ENCODE measurements around the gene SLC16A11. TPM values are rescaled to one million over a fixed set of nuclear protein-coding genes. Genes with fewer than 3 reads are reported as not detected.

Gene SLC16A11
- total RNA-seq, 1 donor from 2014 or later, result 2.5 TPM

Other genes starting within 250 kb of the SLC16A11 start
- not detected for gene TEKT1, start 212.4 kb downstream of the SLC16A11 start, total RNA-seq
- gene ALOX12, start 48.0 kb downstream of the SLC16A11 start, total RNA-seq, result not detected
- gene RNASEK, start 31.5 kb downstream of the SLC16A11 start, total RNA-seq, result 83.9 TPM
- 1.7 TPM for gene BCL6B, start 21.0 kb downstream of the SLC16A11 start, total RNA-seq
- gene SLC16A13, start 8.1 kb downstream of the SLC16A11 start, total RNA-seq, result 39.9 TPM
- 1.1 TPM for gene CLEC10A, start 36.2 kb upstream of the SLC16A11 start, total RNA-seq
- 442 TPM for gene ASGR2, start 70.7 kb upstream of the SLC16A11 start, total RNA-seq
- gene ASGR1, start 135.3 kb upstream of the SLC16A11 start, total RNA-seq, result 526 TPM
- 5.5 TPM for gene DLG4, start 175.7 kb upstream of the SLC16A11 start, total RNA-seq
- 1,044 TPM for gene ACADVL, start 175.8 kb upstream of the SLC16A11 start, total RNA-seq
- gene DVL2, start 190.4 kb upstream of the SLC16A11 start, total RNA-seq, result 10.0 TPM
- 16.5 TPM for gene PHF23, start 195.4 kb upstream of the SLC16A11 start, total RNA-seq
- 235 TPM for gene GABARAP, start 198.4 kb upstream of the SLC16A11 start, total RNA-seq
- 35.1 TPM for gene CTDNEP1, start 207.6 kb upstream of the SLC16A11 start, total RNA-seq
- gene ELP5, start 208.1 kb upstream of the SLC16A11 start, total RNA-seq, result 27.5 TPM
- 20.5 TPM for gene CLDN7, start 218.4 kb upstream of the SLC16A11 start, total RNA-seq
- gene SLC2A4, start 237.6 kb upstream of the SLC16A11 start, total RNA-seq, result 0.48 TPM

All from left lobe of liver (tissue), 1 donor.